Mucosa of descending colon (tissue), 3 donors: Measurements from ENCODE around the gene MPRIP. TPM values are rescaled to one million over a fixed set of nuclear protein-coding genes. Genes with fewer than 3 reads are reported as not detected.

Experiments
- ATAC-seq: fragments of 200-7000 bp; cut with Tn5 transposase; one replicate; pipeline ENCODE4 v1.9.1; 2020; ENCODE audit warnings: mild to moderate bottlenecking, moderate library complexity
- DNase-seq, 3 donors: peaks; one replicate each; pipeline ENCODE4 v3.0.0-alpha.2; 2020
- H3K36me3 ChIP-seq: fragments of 200-600 bp; one replicate; pipeline ENCODE4 v1.8.0; 2021; ENCODE audit warnings: low read depth, mild to moderate bottlenecking
- H3K4me1 ChIP-seq: fragments of 200-600 bp; one replicate; pipeline ENCODE4 v1.8.0; 2021; ENCODE audit warnings: low read depth, mild to moderate bottlenecking
- H3K4me3 ChIP-seq: fragments of 200-600 bp; one replicate; pipeline ENCODE4 v1.8.0; 2021; ENCODE audit warnings: mild to moderate bottlenecking
- H3K9me3 ChIP-seq: fragments of 200-600 bp; one replicate; pipeline ENCODE4 v1.8.0; 2021; ENCODE audit warnings: mild to moderate bottlenecking
- CTCF ChIP-seq: fragments of 200-600 bp; IDR thresholded peaks from one replicate; pipeline ENCODE4 v1.8.0; 2022; ENCODE audit warnings: antibody characterized with exemption, mild to moderate bottlenecking
- intact Hi-C, 2 donors: fragments of 100-400 bp; cut with DNase I in 1 of 2; cut with micrococcal nuclease in 1 of 2; formaldehyde crosslinking; loops; one replicate each; pipeline versions ENCODE4 v1.11.0 to v1.11.1; 2022; cut with DNase I, micrococcal nuclease
- total RNA-seq, 3 donors: library from RNA; stranded (reverse); fragmentation: NEBNext Ultra II Directional in 2 of 3; extraction: Animal tissue kit (Norgen Biotek cat#: 25700) in 2 of 3; gene quantifications; one replicate each; pipeline versions ENCODE4 v1.2.1 to v1.2.4, GENCODE V29; 2021 to 2023
- donor health status: DM: no; HTN: no; CAD: no; lungs with moderate emphysema.
- donor health status: DM: no; HTN: no; CAD: no.
- donor health status: DM: no; HTN: yes; CAD: no.

MPRIP gene
- total RNA-seq, 3 donors from 2014 or later: 150 to 249 (median 231) TPM

GRCh38 chr17:17175340-17175739 lies 133.1 kb downstream of the MPRIP start:
- no peak for TF ChIP-seq CTCF
- Histone ChIP-seq H3K4me3 (no peak overlapping the region), H3K9me3 (no peaks in the 10 kb centered on the region), H3K4me1 (no peaks in the 10 kb centered on the region), H3K36me3 (peaks cover 11% of the 10 kb centered on the region)
- ATAC-seq (no peak), DNase-seq (no peak)
- intact Hi-C loops: no loop called here

GRCh38 chr17:17175917-17176316 lies 133.7 kb downstream of the MPRIP start:
- no peaks in the 10 kb centered on the region for H3K4me1 ChIP-seq
- H3K9me3 ChIP-seq: no peaks in the 10 kb centered on the region
- ATAC-seq (peak; percentile 18), DNase-seq (no peak)
- no peak for TF ChIP-seq CTCF
- intact Hi-C loops: no loop called here
- no peak overlapping the region for H3K4me3 ChIP-seq
- peaks cover 11% of the 10 kb centered on the region for H3K36me3 ChIP-seq

GRCh38 chr17:17176341-17176740 lies 134.1 kb downstream of the MPRIP start:
- Histone ChIP-seq H3K4me3 (no peak overlapping the region), H3K4me1 (no peaks in the 10 kb centered on the region), H3K36me3 (peaks cover 11% of the 10 kb centered on the region), H3K9me3 (no peaks in the 10 kb centered on the region)
- peak; percentile 16 for ATAC-seq
- no peak for DNase-seq
- intact Hi-C loops: no loop called here
- TF ChIP-seq CTCF: no peak

- no peak for TF ChIP-seq CTCF
- DNase-seq (no peak), ATAC-seq (no peak)
- H3K9me3 ChIP-seq: no peaks in the 10 kb centered on the region
- peaks cover 11% of the 10 kb centered on the region for H3K36me3 ChIP-seq
- intact Hi-C loops: no loop called here
- no peaks in the 10 kb centered on the region for H3K4me1 ChIP-seq
- no peak overlapping the region for H3K4me3 ChIP-seq
These were observed 134.9 kb downstream of the MPRIP start for GRCh38 chr17:17177176-17177575.

GRCh38 chr17:17179371-17179827 lies 137.1 kb downstream of the MPRIP start:
- peaks cover 8% of the 10 kb centered on the region for H3K36me3 ChIP-seq
- no peaks in the 10 kb centered on the region for H3K9me3 ChIP-seq
- peak; percentile 33 for ATAC-seq
- intact Hi-C loops: no loop called here
- TF ChIP-seq CTCF: no peak
- H3K4me1 ChIP-seq: no peaks in the 10 kb centered on the region
- H3K4me3 ChIP-seq: no peak overlapping the region
- DNase-seq: no peak

- DNase-seq: no peak
- ATAC-seq: peak; percentile 3
- H3K4me3 ChIP-seq: no peak overlapping the region
- no peaks in the 10 kb centered on the region for H3K4me1 ChIP-seq
- H3K36me3 ChIP-seq: peaks cover 7% of the 10 kb centered on the region
- H3K9me3 ChIP-seq: no peaks in the 10 kb centered on the region
- intact Hi-C loops: no loop called here
- no peak for TF ChIP-seq CTCF
These were observed 137.9 kb downstream of the MPRIP start for GRCh38 chr17:17180141-17180603.
